ENCODE results near the gene PTP4A2.

GRCh38 chr1:31976401-31976800 lies 38.2 kb upstream of the PTP4A2 start:
- TF ChIP-seq POLR2A (IDR thresholded peaks at IDR 0.05), result no peak
- TF ChIP-seq POLR2AphosphoS5 (IDR thresholded peaks at IDR 0.05), result no peak
